ENCODE measurements around the gene ACTL10. TPM values are rescaled to one million over a fixed set of nuclear protein-coding genes. Genes with fewer than 3 reads are reported as not detected.
"Not testable (repeated sequence)": the region's sequence is repeated elsewhere in the genome, so short reads cannot be mapped to it uniquely, and the experiment has no call there.

ACTL10 gene
- total RNA-seq, 1 donor from 2014 or later, result 2.3 TPM

GRCh38 chr20:33626190-33626589 is 40.6 kb upstream of the ACTL10 start:
- DNase-seq (ENCODE audit: low spot score), result no peak
- Mint-ChIP-seq H3K4me1 (ENCODE audit: low read depth) (no peaks in the 10 kb centered on the region), H3K9me3 (ENCODE audit: low read depth) (no peaks in the 10 kb centered on the region), H3K4me3 (ENCODE audit: unreplicated experiment) (no peak overlapping the region), H3K27me3 (ENCODE audit: low read depth) (no peaks in the 10 kb centered on the region), H3K36me3 (ENCODE audit: low read depth) (peaks cover 53% of the 10 kb centered on the region), H3K27ac (ENCODE audit: unreplicated experiment) (no peak overlapping the region)
- TF ChIP-seq CTCF (IDR thresholded peaks at IDR 0.05), result no peak

DNA sequence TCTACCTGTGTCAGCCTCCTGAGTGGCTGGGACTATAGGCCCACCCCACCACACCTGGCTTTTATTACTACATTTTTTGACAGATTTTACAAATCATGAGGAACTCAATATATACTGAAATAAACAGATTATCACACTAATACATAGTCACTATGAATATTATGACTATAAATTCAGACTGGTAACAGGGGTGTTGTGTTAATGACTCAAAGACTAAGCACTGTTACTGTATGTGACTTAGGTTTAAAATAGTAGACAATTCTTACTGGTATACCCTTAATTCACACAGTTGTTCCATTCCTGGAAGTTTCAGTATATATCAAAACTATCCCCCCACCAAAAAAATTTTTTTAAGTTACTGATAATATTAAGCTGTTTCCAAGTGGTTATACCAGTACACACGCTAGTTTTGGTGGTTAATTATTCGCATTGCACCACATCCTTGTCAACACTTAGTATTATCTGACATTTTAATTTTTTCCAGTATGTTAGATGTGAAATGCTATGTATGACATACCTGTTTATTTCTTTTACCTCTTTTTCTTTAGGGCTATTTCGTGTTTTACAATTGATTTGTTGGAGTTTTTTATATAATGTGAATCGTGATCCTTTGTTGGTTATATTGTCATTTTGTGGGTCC is 39.0 kb upstream of the ACTL10 start:
- no peak for DNase-seq (ENCODE audit: low spot score)
- no peak for TF ChIP-seq CTCF (IDR thresholded peaks at IDR 0.05)
- Mint-ChIP-seq H3K27ac (ENCODE audit: unreplicated experiment) (no peak overlapping the region), H3K4me1 (ENCODE audit: low read depth) (no peaks in the 10 kb centered on the region), H3K4me3 (ENCODE audit: unreplicated experiment) (no peak overlapping the region), H3K9me3 (ENCODE audit: low read depth) (no peaks in the 10 kb centered on the region), H3K36me3 (ENCODE audit: low read depth) (peaks cover 57% of the 10 kb centered on the region), H3K27me3 (ENCODE audit: low read depth) (no peaks in the 10 kb centered on the region)

DNA sequence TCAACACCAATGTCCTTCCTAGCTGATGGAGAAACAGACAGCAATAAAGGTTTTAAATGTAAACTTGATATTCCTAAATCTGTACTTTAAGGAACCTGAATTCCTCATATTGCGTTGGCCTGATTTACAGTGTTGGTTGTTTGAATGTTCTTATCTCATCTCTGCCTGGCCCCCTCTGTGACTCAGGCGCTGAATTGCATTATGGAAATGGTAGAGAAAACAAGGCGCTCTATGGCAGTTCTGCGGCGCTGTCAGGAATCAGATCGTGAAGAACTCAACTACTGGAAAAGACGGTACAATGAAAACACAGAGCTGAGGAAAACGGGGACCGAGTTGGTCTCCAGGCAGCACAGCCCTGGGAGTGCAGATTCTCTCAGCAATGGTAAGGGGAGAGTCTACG is 37.2 kb upstream of the ACTL10 start:
- no peak overlapping the region for H3K4me3 Mint-ChIP-seq (ENCODE audit: unreplicated experiment)
- peaks cover 56% of the 10 kb centered on the region for H3K36me3 Mint-ChIP-seq (ENCODE audit: low read depth)
- H3K9me3 Mint-ChIP-seq (ENCODE audit: low read depth), result no peaks in the 10 kb centered on the region

DNA sequence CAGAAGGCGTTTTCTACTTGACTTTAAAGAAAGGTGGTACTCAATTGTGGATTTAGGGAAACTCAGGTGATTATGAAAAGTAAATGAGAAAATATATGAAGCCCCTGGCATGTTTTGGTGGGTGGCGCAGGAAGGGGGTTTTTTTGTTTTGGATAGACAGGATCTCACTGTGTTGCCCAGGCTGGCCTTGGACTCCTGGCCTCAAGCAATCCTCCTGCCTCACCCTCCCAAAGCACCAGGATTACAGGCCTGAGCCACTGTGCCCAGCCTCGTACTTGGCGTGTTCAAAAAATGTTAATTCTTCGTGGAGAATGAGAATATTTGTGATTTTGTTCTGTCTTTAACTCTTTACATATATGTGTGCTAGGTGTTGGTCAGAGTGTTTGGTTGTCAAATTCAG is 36.8 kb upstream of the ACTL10 start:
- Mint-ChIP-seq H3K9me3 (ENCODE audit: low read depth) (no peaks in the 10 kb centered on the region), H3K27ac (ENCODE audit: unreplicated experiment) (no peak overlapping the region), H3K36me3 (ENCODE audit: low read depth) (peaks cover 57% of the 10 kb centered on the region), H3K4me3 (ENCODE audit: unreplicated experiment) (no peak overlapping the region), H3K27me3 (ENCODE audit: low read depth) (no peaks in the 10 kb centered on the region), H3K4me1 (ENCODE audit: low read depth) (no peaks in the 10 kb centered on the region)
- no peak for DNase-seq (ENCODE audit: low spot score)
- TF ChIP-seq CTCF (IDR thresholded peaks at IDR 0.05), result no peak

More for the DNA sequence above, 37.2 kb upstream of the ACTL10 start:
- DNase-seq (ENCODE audit: low spot score), result no peak
- Mint-ChIP-seq H3K4me1 (ENCODE audit: low read depth) (no peaks in the 10 kb centered on the region), H3K27ac (ENCODE audit: unreplicated experiment) (no peak overlapping the region), H3K27me3 (ENCODE audit: low read depth) (no peaks in the 10 kb centered on the region)
- no peak for TF ChIP-seq CTCF (IDR thresholded peaks at IDR 0.05)

DNA sequence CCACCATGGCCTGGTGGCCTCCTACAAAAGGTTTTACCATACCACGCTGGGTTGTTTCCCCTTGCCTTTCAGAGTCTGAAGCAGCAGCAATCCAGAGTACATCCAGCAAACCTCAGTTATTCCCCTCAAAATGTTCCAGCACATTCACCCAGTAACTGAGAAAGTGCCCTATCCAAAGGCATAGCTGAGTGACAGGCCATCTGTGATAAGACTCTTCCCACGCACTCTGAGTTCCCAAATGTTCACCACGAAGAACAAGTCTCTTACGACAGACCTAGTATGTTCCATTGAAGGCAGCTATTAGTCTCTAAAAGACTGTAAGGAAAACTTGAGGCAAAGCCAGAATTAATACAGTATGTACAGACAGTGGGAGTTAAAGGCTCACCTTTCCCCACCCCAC is 36.2 kb upstream of the ACTL10 start:
- Mint-ChIP-seq H3K9me3 (ENCODE audit: low read depth) (no peaks in the 10 kb centered on the region), H3K4me1 (ENCODE audit: low read depth) (no peaks in the 10 kb centered on the region), H3K36me3 (ENCODE audit: low read depth) (peaks cover 54% of the 10 kb centered on the region), H3K4me3 (ENCODE audit: unreplicated experiment) (no peak overlapping the region), H3K27ac (ENCODE audit: unreplicated experiment) (no peak overlapping the region), H3K27me3 (ENCODE audit: low read depth) (no peaks in the 10 kb centered on the region)
- no peak for TF ChIP-seq CTCF (IDR thresholded peaks at IDR 0.05)
- DNase-seq (ENCODE audit: low spot score), result no peak

DNA sequence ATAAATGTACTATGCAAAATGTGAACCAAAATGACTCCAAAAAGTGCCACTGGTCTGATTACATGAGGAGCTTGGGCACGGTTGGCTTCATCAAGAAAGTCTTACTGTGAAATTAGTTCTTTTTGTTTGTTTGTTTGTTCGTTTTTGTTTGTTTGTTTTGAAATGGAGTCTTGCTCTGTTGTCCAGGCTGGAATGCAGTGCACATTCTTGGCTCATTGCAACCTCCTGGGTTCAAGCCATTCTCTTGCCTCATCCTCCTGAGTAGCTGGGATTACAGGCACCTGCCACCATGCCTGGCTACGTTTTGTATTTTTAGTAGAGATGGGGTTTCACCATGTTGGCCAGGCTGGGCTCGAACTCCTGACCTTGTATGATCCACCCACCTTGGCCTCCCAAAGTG is 34.8 kb upstream of the ACTL10 start:
- H3K9me3 Mint-ChIP-seq (ENCODE audit: low read depth); H3K27me3 Mint-ChIP-seq (ENCODE audit: low read depth); H3K4me3 Mint-ChIP-seq (ENCODE audit: unreplicated experiment); H3K4me1 Mint-ChIP-seq (ENCODE audit: low read depth); H3K27ac Mint-ChIP-seq (ENCODE audit: unreplicated experiment); DNase-seq (ENCODE audit: low spot score): not testable (repeated sequence)
- H3K36me3 Mint-ChIP-seq (ENCODE audit: low read depth), result peaks cover 53% of the 10 kb centered on the region
